ENCODE measurements around the gene ZNF487. TPM values are rescaled to one million over a fixed set of nuclear protein-coding genes. Genes with fewer than 3 reads are reported as not detected.
"Not testable (repeated sequence)": the region's sequence is repeated elsewhere in the genome, so short reads cannot be mapped to it uniquely, and the experiment has no call there.

ZNF487 gene
- total and polyA plus RNA-seq, 5 experiments from 2014 or later: 4.0 to 6.0 (median 5.1) TPM

- H3K27me3 Mint-ChIP-seq, H3K27ac Mint-ChIP-seq, H3K4me3 Mint-ChIP-seq, DNase-seq, H3K36me3 Mint-ChIP-seq, ATAC-seq: not testable (repeated sequence)
- Mint-ChIP-seq H3K4me1 (peaks cover 0 to 11% (median 4%) of the 10 kb centered on the region in 4 donors), H3K9me3 (peaks cover 0 to 14% (median 2%) of the 10 kb centered on the region in 9 donors)
- POLR2A ChIA-PET: interaction anchor here (1.2 kb wide), 1 partner anchor 9 kb away, joined by 5 read pairs; the partner anchor contains the start of gene ZNF487
These were observed 9.5 kb downstream of the ZNF487 start for GRCh38 chr10:43446219-43447017.

GRCh38 chr10:43448742-43449141 lies 11.8 kb downstream of the ZNF487 start:
- Mint-ChIP-seq H3K36me3 (peaks cover 0 to 10% (median 8%) of the 10 kb centered on the region in 3 donors), H3K4me3 (no peak overlapping the region), H3K27ac (peak overlapping the region in 1 of 10 donors; percentile 75), H3K27me3 (no peaks in the 10 kb centered on the region), H3K9me3 (peaks cover 0 to 14% (median 2%) of the 10 kb centered on the region in 9 donors), H3K4me1 (peaks cover 15 to 34% (median 26%) of the 10 kb centered on the region in 4 donors)
- DNase-seq (no peak), ATAC-seq (no peak)
- POLR2A ChIA-PET: interaction anchor here (0.6 to 1.7 kb wide), 4 partner anchors 9 to 56 kb away, joined by 3 to 5 read pairs (median 4); partner anchors contain the start of gene ZNF487

GRCh38 chr10:43452356-43452914 lies 15.5 kb downstream of the ZNF487 start:
- POLR2A ChIA-PET: interaction anchor here (0.7 to 1.9 kb wide), 11 partner anchors 8 to 669 kb away, joined by 3 to 11 read pairs (median 4); no protein-coding TSS in a partner anchor
- no peaks in the 10 kb centered on the region for H3K27me3 Mint-ChIP-seq
- ATAC-seq: no peak
- no peak for DNase-seq
- H3K4me1 Mint-ChIP-seq: peaks cover 25 to 53% (median 48%) of the 10 kb centered on the region in 4 donors
- H3K4me3 Mint-ChIP-seq: peak overlapping the region; percentile 59 to 84 (median 78)
- H3K9me3 Mint-ChIP-seq: peaks cover 0 to 3% (median 0%) of the 10 kb centered on the region in 9 donors
- peak overlapping the region; percentile 85 to 99 (median 97) for H3K27ac Mint-ChIP-seq
- H3K36me3 Mint-ChIP-seq: peaks cover 0 to 2% (median 0%) of the 10 kb centered on the region in 3 donors

DNA sequence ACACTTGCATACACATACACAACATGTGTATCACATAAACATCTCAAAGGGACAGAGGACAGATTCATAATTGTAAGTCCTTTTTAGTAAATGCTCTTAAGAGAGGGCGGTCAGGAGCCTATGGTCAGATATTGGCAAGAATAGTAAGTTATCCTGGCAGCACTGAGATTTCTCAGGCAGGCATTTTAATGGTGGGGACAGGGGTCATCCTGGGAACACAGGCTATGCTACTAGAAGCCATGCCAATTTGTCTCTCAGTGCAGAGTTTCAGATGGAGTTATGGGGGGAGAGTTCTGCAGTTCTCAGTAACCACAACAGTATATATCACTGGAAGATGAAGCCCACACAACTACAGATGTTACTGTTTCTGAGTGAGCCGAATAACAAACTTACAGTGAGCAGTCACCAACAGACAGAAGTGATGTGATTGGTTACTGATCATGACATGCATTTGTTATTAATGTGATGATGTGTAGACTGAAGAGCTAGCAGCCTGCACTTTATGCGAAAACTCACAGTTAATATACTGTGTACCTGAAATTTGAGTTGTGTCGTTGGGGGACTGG lies 16.4 kb downstream of the ZNF487 start:
- Mint-ChIP-seq H3K27me3 (no peaks in the 10 kb centered on the region), H3K27ac (peak overlapping the region; percentile 85 to 99 (median 97)), H3K4me1 (peaks cover 25 to 55% (median 51%) of the 10 kb centered on the region in 4 donors), H3K9me3 (no peaks in the 10 kb centered on the region), H3K36me3 (no peaks in the 10 kb centered on the region), H3K4me3 (peak overlapping the region; percentile 16 to 84 (median 73))
- POLR2A ChIA-PET: interaction anchor here (1.4 kb wide), 1 partner anchor 9 kb away, joined by 3 read pairs; no protein-coding TSS in a partner anchor
- DNase-seq (peak in 3 of 10 donors; percentile 25 to 46 (median 35)), ATAC-seq (peak; percentile 7 to 9)

- H3K9me3 Mint-ChIP-seq, DNase-seq, H3K27me3 Mint-ChIP-seq, H3K36me3 Mint-ChIP-seq, ATAC-seq: not testable (repeated sequence)
- peak overlapping the region; percentile 99 to 100 (median 99) for H3K27ac Mint-ChIP-seq
- POLR2A ChIA-PET: interaction anchor here (0.6 kb wide), 1 partner anchor 30 kb away, joined by 5 read pairs; no protein-coding TSS in a partner anchor
- peak overlapping the region in 8 of 10 donors; percentile 84 to 99 (median 96) for H3K4me3 Mint-ChIP-seq
- peaks cover 25 to 60% (median 53%) of the 10 kb centered on the region in 4 donors for H3K4me1 Mint-ChIP-seq
These were observed 17.1 kb downstream of the ZNF487 start for GRCh38 chr10:43454025-43454424.

- ATAC-seq, DNase-seq, H3K9me3 Mint-ChIP-seq, H3K27me3 Mint-ChIP-seq, POLR2A ChIA-PET, H3K36me3 Mint-ChIP-seq: not testable (repeated sequence)
- Mint-ChIP-seq H3K27ac (peak overlapping the region; percentile 99 to 100 (median 99)), H3K4me1 (peaks cover 25 to 57% (median 52%) of the 10 kb centered on the region in 4 donors), H3K4me3 (peak overlapping the region in 8 of 10 donors; percentile 8 to 97 (median 53))
These were observed 19.6 kb downstream of the ZNF487 start for GRCh38 chr10:43456561-43456960.

- Mint-ChIP-seq H3K9me3 (no peaks in the 10 kb centered on the region), H3K4me1 (peaks cover 18 to 46% (median 41%) of the 10 kb centered on the region in 4 donors), H3K27ac (peak overlapping the region in 9 of 10 donors; percentile 59 to 85 (median 78)), H3K36me3 (no peaks in the 10 kb centered on the region), H3K4me3 (peak overlapping the region in 2 of 10 donors; percentile 2 to 38), H3K27me3 (no peaks in the 10 kb centered on the region)
- POLR2A ChIA-PET: interaction anchor here (0.6 to 2.0 kb wide), 2 partner anchors 50 to 77 kb away, joined by 4 to 8 read pairs; no protein-coding TSS in a partner anchor
- DNase-seq (no peak), ATAC-seq (no peak)
These were observed 21.3 kb downstream of the ZNF487 start for GRCh38 chr10:43458227-43458626.

DNA sequence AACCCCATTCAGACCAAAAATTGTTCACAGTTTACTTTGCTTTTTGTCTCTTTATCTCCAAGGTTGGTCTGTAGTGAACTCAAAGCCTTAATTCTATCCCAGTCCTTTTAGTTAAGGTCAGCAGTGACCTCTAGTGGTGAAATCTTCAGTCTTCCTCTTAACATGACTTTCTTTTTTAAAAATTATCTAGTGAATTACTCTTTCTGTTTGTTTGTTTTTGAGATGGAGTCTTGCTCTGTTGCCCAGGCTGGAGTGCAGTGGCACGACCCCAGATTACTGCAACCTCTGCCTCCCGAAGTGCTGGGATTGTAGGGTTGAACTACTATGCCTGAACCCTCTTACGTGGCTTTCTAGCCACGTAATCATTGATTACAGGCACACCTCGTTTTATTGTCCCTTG lies 25.0 kb downstream of the ZNF487 start:
- Mint-ChIP-seq H3K4me3 (no peak overlapping the region), H3K9me3 (no peaks in the 10 kb centered on the region), H3K4me1 (peaks cover 4 to 16% (median 11%) of the 10 kb centered on the region in 4 donors), H3K27me3 (no peaks in the 10 kb centered on the region), H3K27ac (peak overlapping the region in 4 of 10 donors; percentile 4 to 66 (median 28)), H3K36me3 (no peaks in the 10 kb centered on the region)
- POLR2A ChIA-PET: no interaction called here
- peak; percentile 84 to 91 for ATAC-seq
- peak in 7 of 10 donors; percentile 22 to 79 (median 70) for DNase-seq

GRCh38 chr10:43465086-43465735 lies 28.3 kb downstream of the ZNF487 start:
- H3K27ac Mint-ChIP-seq, H3K27me3 Mint-ChIP-seq, DNase-seq, H3K36me3 Mint-ChIP-seq, H3K4me3 Mint-ChIP-seq, POLR2A ChIA-PET, H3K4me1 Mint-ChIP-seq, H3K9me3 Mint-ChIP-seq, ATAC-seq: not testable (repeated sequence)

- H3K9me3 Mint-ChIP-seq, H3K4me3 Mint-ChIP-seq, POLR2A ChIA-PET, H3K36me3 Mint-ChIP-seq, H3K4me1 Mint-ChIP-seq, ATAC-seq, DNase-seq, H3K27me3 Mint-ChIP-seq, H3K27ac Mint-ChIP-seq: not testable (repeated sequence)
These were observed 28.8 kb downstream of the ZNF487 start for GRCh38 chr10:43465736-43466120.

- DNase-seq (no peak), ATAC-seq (no peak)
- Mint-ChIP-seq H3K36me3 (peaks cover 0 to 7% (median 0%) of the 10 kb centered on the region in 3 donors), H3K27me3 (no peaks in the 10 kb centered on the region), H3K4me1 (peaks cover 0 to 1% (median 0%) of the 10 kb centered on the region in 4 donors), H3K27ac (peak overlapping the region in 1 of 10 donors; percentile 57), H3K9me3 (no peaks in the 10 kb centered on the region), H3K4me3 (no peak overlapping the region)
- POLR2A ChIA-PET: interaction anchor here (0.5 kb wide), 1 partner anchor 125 kb away, joined by 4 read pairs; no protein-coding TSS in a partner anchor
These were observed 34.2 kb downstream of the ZNF487 start for GRCh38 chr10:43471146-43471545.
